Activated CD8-positive, alpha-beta memory T cell treated with anti-CD3 and anti-CD28 coated beads, Interleukin-2, amount 50 U/mL, for 1 hour (primary cell): ENCODE results near the gene USPL1.

Experiments used
- DNase-seq: peaks from one replicate; pipeline ENCODE4 v3.0.0-alpha.2; 2020; ENCODE audit errors: extremely low read depth

The USPL1 gene

DNA sequence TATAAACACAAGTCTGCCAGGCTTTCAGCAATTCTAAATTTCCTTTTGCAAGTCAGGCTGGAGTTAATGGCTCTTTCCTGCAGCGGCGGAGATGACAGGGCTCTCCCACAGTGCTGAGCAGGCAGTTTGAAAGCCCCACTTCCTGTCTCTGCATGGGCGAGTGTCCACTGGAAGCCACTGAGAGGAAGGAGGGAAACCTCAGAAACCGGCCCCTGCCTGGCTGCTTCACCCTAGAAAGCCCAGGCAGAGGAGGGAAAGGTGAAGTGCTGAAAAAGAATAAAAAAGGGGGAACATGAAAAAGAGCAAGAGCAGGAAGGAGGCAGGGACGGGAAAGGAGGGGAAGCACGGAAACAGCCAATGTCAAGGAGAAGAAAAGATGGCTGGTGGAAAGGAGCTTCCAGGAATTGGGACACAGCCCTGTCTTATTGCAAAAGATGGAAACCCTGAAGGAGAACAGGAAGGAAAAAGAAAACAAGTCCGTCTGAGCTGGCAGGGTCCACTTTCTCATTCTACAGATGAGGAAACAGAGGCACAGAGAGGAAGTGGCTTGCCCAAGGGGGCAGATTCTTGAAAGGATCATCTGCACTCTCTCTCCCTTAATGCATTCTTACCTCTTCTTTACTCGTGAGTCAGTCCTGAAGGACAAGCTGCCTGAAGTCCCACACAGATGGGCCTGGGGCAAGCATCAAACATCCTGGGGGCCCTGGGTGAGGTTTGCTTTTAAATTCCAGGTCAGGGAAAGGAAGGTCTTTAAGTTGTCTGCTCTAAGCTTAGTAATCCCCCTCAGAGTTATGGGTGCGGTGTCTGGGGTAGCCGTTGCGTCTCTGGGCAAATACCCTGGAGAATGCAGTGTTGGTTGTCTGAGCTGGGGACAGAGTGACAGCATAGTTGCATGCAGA, 78.8 kb downstream of the USPL1 start:
- no peak for DNase-seq

DNA sequence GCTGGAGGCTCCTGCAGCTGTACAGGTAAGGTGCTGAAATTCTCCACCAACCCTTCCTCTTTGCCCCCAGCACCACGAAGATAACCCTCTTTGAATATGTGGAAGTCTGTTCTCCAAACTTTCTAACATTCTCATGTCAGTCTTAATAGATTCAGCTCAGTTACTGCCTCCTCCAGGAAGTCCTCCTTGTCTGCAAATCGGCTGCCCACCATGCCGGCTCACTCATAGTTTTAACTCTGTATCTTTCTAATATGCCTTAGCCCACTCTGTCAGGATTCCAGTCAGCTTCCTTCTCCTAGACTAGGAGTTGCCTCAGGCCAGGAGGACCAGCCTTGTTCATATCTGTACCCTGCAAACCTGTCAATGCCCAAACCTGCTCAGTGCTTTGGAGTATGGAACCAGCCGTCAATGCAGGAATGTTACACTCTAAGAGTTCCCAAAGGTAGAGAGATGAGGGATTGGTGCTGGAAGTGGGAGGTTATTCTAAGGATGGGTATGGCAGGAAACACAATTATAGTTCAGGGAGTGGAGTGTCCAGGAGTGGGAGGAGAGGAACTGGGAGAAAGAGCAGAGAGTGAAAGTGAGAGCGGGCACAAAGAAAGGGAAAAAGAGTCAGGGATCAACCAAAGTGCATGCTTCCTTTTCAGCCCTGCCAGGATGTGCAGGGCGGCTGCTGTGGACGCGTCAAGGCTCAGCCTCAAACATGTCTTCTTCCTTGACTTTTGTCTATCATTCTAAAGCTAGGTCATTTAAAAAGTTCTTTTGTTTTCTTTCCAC, 79.6 kb downstream of the USPL1 start:
- no peak for DNase-seq

DNA sequence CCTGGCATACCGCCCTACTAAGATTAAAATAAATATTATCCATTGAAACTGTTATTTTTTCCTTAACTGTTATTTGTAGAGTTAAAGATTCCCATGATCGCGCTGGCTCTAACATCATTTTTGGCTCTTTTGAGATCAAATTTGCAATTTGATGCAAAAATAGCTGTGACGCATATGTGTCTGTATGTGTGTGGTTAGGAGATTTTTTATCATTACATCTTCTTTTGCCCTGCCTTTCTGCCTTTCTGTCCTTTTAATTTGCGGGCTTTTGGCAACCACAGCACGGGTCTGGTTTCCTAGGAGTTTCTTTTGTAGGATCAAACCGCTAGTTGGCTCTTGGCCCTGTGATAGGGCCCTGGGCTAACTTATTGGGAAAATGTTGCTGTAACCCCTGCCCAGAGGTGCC, 80.3 kb downstream of the USPL1 start:
- DNase-seq, result no peak

DNA sequence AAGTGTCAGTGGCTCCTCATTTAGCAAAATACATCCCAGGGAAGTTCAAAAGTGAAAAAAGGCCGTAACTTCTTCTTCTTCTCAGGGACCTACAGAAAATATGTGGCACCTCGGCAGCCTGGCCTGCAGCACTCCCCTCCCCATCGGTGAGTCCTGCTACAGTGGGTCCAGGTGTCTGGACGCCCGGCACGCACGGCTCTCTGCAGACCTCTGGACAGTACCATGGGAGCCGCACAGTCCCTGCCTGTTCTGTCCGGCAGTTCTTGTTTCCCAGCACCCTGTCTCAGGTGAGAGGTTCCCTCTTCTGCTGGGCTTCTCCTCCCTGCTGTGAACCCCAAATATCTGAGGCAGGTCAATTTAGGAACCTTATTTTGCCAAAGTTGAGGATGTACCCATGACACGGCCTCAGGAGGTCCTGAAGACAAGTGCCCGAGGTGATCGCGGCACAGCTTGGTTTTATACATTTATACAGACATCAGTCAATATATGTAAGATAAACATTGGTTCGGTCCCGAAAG, 80.8 kb downstream of the USPL1 start:
- no peak for DNase-seq

DNA sequence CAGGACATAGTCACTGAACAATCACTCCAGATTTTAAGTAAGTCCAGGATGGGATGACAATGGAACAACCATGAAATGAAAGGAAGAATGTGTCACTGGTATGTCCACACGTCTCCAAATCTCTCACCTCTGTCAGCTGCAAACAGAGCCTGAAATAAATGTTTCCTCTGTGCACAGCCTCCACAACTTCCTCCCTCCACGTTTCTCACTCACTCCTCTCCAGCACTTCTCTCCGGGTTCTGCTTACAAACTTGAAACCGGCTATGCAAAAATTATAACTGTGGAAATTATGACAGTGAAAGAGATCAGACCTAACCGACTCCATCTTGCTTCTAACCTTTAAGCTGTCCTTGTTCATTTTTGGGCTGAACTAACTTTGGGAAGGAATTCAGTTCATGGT, 82.6 kb downstream of the USPL1 start:
- DNase-seq, result no peak

DNA sequence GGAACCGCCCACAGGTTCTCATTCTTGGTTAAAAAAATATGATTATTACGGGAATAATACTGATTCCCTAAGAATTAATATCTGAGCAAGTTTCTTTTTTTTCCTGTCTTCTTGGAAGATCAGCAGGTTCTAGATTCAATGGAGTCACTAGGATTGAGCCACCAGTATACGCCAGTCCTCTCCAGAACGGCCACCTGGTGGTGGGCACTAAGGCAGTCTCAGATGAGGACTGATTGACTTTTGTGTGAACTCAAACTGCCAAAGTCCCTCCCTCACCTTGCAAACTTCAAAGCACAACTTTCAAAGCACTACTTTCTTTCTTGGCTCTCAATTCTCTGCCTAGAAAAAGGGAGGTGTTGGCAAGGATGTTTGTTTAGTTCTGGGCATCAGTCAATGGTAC, 84.3 kb downstream of the USPL1 start:
- DNase-seq, result no peak

DNA sequence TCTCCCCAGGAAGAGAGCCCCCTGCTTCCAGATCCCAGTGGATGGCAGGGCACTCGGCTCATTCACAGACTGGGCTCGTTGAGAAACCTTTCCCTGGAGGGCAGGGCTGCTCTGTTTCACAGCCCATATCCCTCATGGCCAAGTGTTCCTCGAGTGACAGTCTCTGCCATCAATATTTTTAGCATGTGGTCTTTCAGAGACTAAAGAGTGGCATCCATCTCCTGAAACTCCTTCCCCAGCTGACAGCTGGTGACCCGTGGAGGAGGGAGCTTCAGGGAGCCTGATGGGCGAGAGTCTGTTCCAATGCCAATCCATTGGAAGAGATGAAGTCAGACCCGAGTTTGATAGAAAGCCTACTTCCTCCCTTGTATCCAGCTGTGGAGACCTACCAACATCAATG, 86.9 kb downstream of the USPL1 start:
- DNase-seq, result no peak

DNA sequence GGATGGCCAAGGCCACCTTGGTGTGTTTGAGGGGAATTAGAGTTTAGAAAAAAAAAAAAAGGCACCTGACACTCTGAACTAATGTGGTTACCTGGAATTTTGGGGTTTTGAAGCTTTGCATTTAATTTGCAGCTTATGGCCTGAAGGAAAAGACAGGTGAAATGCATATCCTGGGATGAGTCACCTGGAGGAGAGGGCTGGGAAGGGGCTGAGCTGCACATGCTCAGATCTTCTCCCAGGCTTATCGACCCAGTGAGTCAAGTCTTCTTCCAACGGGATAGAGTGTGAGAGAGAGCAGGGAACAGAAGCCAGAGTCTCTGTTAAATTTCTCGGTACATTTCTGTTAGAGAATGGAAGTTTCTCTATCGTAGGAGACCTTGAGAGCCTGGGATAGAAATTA, 88.0 kb downstream of the USPL1 start:
- DNase-seq, result no peak

- no peak for DNase-seq
These were observed 90.8 kb downstream of the USPL1 start for GRCh38 chr13:30708541-30708940.
